Measurements from ENCODE around the gene CRELD2.

DNA sequence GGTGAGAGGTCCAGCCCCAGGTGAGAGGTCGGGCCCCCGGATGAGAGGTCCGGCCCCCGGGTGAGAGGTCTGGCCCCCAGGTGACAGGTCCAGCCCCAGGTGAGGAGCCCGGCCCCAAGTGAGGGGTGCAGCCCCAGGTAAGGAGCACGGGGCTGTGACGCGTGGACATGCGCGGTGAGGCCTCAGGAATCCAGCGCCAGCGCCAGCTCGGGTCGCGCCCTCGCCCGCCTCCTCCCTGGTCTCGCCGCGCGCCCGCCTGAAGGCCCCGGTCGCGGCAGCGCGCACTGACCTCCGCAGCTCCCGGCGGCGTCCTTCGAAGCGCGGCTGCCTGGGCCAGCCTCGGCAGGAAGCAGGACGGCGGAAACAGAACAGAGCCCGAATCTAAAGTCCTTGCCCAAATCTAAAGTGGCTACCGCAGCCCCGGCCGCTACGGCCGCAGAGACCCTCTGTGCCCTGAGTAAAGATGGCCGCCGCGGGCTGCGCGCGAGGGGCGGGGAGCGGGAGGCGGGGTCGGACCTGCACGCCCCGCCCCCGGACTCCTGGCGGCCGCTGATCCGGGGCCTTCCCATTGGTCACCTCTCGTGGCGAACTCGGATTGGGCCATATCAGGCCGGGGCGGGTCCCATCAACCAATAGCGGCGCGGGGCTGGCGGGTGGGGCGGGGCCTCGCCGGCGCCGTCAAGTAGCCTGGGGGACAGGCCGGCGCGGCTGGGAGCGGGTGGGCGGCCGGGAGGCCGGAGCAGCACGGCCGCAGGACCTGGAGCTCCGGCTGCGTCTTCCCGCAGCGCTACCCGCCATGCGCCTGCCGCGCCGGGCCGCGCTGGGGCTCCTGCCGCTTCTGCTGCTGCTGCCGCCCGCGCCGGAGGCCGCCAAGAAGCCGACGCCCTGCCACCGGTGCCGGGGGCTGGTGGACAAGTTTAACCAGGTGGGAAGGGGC lies at the start of gene CRELD2, which contains the start of gene ALG12:
- TF ChIP-seq, protein P1, sequence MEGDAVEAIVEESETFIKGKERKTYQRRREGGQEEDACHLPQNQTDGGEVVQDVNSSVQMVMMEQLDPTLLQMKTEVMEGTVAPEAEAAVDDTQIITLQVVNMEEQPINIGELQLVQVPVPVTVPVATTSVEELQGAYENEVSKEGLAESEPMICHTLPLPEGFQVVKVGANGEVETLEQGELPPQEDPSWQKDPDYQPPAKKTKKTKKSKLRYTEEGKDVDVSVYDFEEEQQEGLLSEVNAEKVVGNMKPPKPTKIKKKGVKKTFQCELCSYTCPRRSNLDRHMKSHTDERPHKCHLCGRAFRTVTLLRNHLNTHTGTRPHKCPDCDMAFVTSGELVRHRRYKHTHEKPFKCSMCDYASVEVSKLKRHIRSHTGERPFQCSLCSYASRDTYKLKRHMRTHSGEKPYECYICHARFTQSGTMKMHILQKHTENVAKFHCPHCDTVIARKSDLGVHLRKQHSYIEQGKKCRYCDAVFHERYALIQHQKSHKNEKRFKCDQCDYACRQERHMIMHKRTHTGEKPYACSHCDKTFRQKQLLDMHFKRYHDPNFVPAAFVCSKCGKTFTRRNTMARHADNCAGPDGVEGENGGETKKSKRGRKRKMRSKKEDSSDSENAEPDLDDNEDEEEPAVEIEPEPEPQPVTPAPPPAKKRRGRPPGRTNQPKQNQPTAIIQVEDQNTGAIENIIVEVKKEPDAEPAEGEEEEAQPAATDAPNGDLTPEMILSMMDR (IDR thresholded peaks at IDR 0.05): no peak
- peak; percentile 86 for TF ChIP-seq POLR2A (IDR thresholded peaks at IDR 0.05)
